ENCODE measurements around the gene SQOR.
"Not testable (repeated sequence)": the region's sequence is repeated elsewhere in the genome, so short reads cannot be mapped to it uniquely, and the experiment has no call there.

Gene SQOR

GRCh38 chr15:45635191-45635638 lies 386 bp downstream of the SQOR start:
- no peak for DNase-seq

DNA sequence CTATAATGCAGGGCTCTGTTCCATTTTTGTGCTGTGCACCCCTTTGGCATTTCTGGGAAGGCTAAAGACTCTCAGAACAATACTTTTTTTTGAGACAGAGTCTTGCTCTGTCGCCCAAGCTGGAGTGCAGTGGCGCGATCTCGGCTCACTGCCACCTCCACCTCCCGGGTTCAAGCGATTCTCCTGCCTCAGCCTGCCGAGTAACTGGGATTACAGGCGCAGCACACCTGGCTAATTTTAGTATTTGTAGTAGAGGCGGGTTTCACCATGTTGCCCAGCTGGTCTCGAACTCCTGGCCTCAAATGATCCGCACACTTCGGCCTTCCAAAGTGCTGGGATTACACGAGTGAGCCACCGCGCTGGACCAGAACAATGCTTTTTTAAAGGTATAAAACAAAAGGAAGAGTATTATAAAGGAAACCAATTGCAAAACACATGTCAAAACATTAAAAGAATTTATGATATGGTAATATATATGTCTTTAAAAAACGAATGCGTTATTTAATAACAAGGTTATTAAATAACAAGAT lies 999 bp downstream of the SQOR start:
- DNase-seq, result no peak

DNA sequence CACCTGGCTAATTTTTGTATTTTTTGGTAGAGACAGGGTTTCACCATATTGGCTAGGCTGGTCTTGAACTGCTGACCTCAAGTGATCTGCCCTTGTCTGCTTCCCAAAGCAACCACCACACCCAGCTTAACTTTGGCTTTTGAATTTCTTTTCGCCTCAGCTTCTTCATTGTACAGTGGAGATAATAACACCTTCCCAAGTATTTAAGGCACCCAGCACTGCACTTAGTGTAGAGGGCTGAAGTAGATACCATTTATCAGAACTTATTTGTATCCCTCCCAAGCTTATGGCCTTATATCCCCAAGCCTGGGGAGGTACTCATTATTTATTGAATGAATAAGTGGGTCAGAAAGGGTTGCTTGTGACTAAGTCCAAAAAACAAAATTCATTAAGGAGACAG lies 2.3 kb downstream of the SQOR start:
- DNase-seq, result no peak

DNA sequence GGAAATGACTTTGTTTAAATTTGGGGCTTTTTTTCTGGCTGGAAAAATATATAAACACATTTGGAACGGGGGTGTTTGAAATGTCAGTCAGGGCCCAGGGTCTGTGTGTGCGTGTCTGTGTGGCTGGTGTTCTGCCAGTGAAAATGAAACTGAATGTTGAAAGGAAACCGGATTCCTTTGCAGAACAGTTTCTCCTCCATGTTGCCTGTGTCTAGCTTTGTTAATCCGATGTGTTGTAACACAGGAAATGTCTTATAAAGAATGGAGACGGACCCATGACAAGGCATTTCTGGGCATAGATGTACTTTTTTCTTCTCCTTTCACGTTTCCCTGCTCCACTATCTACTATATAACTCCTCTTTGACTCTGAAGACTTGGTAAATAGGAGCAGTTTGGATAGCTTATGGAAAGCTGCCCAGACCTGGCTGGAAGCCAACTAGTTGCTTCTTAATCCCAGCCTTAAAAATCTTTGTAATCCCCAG lies 2.8 kb downstream of the SQOR start:
- DNase-seq, result no peak

DNA sequence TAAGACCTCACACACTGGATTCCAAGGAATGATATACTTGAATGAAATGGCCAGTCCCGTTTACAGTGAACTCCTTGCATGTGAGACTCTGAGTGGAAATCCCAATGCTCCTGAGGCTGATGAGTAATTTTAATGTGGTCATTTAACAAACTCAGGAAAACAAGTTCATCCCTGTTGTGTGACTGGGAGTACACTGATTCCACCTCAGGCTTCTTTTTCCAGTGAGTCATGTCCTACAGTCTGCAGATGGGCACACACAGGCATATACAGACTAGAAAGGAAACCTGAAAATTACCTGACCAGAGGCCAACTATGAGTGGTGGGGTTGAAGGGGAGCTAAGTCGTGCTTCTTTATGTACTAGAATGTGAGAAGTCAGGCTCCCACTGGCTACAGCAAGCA lies 5.8 kb downstream of the SQOR start:
- no peak for DNase-seq

DNA sequence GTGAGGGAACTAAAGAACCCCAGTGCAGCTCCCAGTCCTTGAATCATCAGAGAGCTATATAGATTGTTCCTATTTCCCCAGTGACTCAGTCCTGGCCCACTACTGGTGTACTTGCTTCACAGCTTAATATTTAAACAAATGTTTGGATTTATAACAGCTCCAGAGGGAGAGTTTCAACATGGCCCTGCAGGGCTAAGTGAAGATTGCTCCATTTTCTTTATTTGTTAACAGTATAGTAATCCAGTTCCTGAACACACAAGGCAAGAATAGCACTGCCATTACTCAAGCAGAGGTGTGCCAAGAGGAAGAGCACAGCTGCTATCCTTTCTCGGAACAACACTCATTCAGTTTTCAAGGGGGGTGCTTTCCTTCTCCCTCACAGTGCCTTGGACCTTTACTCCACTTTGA lies 6.5 kb downstream of the SQOR start:
- no peak for DNase-seq

DNA sequence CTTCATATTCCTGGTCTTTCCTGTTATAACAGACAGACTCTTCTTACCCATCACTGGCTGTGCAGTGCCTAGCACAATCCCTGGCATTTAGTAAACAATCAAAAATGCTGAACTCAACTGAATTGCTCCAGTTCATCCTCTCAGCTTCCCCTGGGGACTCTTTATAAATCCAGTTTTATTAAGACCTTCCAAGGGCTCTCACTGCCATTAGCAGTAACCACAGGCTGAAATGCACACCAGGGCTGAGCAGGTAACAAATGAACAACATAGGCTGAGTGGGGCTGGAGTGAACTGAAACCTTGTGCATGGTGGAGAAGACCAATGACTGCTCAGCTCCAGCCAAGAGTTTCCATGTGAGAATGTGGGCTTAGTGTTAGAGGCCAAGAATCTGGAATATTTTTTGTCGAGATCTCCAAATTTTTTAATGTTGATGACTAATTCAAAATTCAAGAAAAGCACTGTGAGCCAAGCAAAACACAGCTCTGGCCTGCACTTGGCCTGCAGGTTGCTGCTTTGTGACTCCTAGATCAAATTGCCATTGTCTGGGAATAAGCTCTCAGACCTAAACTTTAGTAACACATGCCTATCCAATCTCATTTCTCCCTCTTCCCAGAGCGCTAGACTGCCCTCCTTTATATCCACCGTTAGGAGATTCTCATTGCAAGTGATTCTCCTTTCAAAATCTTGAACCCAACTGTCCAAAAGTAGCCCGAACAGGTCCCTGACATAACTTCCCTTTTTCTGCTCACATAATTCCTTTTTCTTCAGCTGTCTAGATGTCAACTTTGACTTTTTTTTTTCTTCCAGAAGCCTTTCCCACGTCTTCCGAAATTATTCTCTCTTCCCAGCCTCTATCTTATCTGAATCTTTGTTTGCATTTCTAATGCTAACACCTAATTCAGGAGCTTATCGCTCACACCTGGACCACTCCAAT lies 7.4 kb downstream of the SQOR start:
- peak; percentile 82 for DNase-seq

- no peak for DNase-seq
Observed at GRCh38 chr15:45644437-45644836, 9.6 kb downstream of the SQOR start.

- DNase-seq, result no peak
Observed at GRCh38 chr15:45645026-45645980, 10.5 kb downstream of the SQOR start.

DNA sequence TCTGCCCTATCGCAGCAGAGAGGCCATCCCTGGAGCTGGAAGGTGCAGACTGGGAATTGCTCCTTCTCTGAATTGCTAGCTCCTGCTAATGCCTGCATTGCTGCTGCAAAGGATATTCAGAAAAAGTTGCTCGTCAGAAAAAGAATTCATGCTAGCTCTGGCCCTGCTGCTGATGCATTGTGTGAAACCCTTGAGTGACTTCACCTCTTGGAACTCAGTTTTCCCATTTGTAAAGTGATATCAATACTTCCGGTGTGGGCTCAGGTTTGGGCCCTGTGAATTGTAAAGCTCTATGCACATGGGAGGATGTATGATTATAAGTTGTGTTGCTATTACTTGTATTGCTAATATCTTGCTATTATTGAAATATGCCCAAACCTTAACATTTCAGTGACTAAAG lies 11.4 kb downstream of the SQOR start:
- DNase-seq, result no peak

- no peak for DNase-seq
Observed at GRCh38 chr15:45647828-45648227, 13.0 kb downstream of the SQOR start.

DNA sequence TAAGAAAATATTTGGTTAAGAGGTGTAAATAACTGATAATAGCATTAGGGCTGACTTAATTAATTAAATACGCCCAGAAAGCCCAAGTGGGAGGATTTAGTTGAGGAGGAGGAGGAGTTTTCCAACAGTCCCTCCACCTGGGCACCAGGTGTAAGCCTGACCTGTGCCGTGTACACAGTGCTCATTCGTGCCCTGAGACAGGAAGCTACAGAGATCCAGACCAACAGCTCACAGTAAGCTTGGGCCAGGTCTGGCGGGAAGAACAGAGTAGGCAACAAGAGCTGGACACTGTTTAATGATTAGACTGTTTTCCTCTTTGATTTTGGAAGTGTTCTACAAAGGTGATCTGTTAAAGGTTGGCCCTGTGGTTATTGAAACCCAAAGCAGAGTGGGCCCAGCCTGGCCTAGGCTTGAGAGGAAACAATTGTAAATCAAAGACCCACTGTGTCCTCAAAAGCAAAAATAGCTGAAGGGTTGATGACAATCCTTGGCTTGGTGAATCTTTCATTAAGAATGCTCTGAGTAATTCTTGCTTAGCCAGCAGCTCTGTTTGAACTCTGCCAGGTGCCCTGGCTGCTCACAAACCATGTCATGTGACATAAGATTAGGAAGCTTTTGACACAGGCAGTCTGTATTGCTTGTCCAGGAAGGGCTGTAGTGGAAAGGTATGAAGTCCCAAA lies 13.8 kb downstream of the SQOR start:
- DNase-seq, result no peak

DNA sequence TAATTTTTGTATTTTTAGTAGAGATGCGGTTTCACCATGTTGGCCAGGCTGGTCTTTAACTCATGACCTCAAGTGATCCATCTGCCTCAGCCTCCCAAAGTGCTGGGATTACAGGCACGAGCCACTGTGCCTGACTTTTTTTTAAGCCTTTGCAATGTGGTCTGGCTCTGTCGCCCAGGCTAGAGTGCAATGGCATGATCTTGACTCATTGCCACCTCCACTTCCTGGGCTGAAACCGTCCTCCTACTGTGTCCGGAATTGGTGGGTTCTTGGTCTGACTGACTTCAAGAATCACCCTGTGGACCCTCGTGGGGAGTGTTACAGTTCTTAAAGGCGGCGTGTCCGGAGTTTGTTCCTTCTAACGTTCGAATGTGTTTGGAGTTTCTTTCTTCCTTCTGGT lies 15.2 kb downstream of the SQOR start:
- DNase-seq, result not testable (repeated sequence)

DNA sequence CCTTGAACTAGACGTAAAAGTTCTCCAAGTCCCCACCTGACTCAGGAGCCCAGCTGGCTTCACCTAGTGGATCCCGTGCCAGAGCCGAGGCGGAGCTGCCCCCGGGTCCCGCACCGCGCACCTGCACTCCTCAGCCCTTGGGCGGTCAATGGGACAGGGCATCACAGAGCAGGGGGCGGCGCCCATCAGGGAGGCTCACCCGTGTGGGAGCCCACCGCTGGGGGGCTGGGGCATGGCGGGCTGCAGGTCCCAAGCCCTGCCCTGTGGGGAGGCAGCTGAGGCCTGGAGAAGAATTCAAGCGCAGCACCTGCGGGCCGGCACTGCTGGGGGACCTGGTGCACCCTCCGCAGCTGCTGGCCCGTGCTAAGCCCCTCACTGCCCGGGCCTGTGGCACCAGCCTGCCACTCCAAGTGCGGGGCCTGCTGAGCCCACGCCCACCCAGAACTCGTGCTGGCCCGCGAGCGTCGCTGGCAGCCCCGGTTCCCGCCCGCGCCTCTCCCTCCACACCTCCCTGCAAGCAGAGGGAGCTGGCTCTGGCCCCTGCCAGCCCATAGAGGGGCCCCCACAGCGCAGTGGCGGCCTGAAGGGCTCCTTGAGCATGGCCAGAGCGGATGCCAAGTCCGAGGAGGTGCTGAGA lies 16.2 kb downstream of the SQOR start:
- DNase-seq, result no peak

DNA sequence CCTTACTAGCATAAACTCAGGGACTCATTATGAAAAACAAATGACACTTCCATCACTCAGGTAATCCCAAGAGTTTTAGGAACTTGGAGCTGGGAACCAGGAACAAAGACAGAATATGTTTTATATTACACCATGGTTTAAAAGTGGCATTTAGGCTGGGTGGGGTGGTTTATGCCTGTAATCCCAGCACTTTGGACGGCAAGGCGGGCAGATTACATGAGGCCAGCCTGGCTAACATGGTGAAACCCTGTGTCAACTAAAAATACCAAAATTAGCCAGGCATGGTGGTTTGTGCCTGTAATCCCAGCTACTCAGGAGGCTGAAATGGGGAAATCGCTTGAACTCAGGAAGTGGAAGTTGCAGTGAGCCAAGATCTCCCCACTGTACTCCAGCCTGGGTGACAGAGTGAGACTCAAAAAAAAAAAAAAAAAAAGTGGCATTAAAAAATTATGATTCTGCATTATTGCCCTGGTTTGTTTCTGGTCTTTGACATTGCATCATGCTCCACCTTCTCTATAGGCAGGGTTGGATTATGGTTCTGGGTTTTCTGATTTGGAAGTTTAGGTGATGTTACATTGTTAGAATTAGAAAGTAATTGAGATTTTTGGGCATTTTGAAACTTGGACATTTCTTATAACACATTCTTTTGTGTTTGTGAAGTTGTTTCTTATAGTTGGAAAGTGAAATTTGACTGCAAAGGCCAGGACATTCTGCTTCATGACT lies 19.0 kb downstream of the SQOR start:
- DNase-seq, result no peak

DNA sequence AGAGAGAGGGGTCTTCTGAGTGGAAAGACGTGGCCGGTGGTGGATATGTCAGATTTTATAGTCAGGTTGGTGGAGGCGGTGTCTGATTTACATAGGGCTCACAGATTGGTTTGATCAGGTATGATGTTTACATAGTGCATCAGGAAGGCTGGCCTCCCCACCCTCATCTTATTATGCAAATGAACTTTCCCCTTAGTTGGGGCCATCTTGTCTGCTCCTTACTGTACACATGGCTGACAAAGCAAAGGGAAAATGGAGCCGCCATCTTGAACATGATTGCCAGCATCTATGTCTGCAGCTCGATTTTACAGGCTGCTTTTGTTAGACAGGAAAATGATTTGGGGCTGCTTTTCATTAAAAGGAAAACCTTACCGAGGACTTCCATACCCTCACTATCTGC lies 19.9 kb downstream of the SQOR start:
- DNase-seq, result no peak

DNA sequence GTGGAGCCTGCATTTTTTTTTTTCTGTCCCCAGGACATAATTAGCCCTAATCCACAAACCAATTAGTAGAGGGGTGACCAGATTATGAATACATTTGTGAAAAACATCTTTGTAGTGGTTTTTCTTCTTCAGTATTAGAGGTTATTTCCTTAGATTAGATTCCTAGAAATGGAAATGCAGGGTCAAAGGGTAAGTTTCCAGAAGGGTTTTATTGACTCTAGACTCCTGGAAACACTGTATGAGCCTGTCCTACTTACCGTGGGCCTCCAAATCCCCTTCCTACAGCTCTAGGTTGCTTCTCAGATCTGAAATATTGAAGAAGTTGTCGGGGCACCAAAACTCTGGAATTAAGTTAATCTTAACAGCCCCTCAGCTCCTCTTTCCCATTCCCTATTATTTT lies 22.4 kb downstream of the SQOR start:
- no peak for DNase-seq

GRCh38 chr15:45657764-45658545 lies 23.1 kb downstream of the SQOR start:
- no peak for DNase-seq

DNA sequence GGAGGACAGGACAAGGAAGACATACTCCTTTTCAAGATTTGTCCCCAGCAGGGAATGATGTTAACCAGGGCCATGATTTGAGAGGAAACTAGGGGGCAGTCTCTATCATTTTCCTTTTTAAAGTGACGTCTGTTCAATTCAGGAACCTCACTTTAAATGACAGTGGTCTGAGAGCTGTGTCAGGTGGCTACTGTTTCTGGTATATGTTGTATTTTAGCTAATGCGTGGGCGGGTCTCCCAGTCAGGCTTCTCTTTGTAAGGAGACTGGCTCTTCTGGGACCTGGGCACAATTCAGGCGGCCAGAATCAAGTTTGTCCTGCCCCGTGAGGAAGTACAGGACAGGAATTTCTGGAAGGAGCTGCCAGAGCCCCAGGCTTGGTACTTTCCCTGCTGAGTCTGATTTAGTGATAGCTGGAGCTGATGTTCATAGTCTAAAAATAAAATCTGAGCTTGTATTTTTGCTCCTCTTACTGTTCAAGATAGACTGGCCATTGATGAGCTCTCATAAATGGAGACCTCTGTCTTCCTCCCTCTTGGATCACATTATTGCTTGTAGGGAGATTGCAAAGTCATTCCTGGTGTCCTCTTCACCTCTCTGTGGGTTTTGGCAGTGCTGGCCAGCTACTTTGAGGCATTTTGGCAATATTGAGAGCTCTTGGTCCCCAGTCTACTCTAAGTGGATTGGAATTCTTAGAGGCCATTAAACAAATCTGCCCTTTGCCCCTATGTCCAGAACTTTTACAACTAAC lies 25.6 kb downstream of the SQOR start:
- no peak for DNase-seq

DNA sequence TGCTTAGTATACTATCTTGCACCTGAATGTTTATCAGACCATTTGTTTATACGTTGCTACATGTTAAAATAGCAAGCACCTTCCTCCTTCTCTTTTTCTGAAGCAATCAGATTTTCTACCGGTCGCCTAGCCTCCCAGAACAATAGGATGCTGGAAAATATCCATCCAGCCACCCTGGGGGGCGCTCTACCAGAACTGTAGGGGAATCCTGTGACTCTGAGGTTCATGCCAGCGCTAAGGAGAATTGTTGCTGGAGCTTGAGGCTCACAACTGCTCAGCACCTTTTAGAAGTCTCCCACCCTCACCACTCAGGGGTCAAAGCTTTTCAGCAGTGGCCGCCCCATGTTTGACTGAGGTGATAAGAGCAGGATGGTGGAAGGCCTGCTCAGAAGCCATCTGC lies 27.5 kb downstream of the SQOR start:
- DNase-seq, result no peak
